DMS153 treated with DMSO at 0.1 percent for 48 hours (cell line): Measurements from ENCODE around the gene RAP1GDS1.
A peak's percentile ranks its signal among the peaks of the same experiment; 100 is the strongest.

ENCODE experiments used
- DNase-seq: peaks from one replicate; lab custom pipeline; 2025; ENCODE audit not compliant: unreplicated experiment; lab: John Stamatoyannopoulos, UW

The RAP1GDS1 gene, protein sequence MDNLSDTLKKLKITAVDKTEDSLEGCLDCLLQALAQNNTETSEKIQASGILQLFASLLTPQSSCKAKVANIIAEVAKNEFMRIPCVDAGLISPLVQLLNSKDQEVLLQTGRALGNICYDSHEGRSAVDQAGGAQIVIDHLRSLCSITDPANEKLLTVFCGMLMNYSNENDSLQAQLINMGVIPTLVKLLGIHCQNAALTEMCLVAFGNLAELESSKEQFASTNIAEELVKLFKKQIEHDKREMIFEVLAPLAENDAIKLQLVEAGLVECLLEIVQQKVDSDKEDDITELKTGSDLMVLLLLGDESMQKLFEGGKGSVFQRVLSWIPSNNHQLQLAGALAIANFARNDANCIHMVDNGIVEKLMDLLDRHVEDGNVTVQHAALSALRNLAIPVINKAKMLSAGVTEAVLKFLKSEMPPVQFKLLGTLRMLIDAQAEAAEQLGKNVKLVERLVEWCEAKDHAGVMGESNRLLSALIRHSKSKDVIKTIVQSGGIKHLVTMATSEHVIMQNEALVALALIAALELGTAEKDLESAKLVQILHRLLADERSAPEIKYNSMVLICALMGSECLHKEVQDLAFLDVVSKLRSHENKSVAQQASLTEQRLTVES

DNA sequence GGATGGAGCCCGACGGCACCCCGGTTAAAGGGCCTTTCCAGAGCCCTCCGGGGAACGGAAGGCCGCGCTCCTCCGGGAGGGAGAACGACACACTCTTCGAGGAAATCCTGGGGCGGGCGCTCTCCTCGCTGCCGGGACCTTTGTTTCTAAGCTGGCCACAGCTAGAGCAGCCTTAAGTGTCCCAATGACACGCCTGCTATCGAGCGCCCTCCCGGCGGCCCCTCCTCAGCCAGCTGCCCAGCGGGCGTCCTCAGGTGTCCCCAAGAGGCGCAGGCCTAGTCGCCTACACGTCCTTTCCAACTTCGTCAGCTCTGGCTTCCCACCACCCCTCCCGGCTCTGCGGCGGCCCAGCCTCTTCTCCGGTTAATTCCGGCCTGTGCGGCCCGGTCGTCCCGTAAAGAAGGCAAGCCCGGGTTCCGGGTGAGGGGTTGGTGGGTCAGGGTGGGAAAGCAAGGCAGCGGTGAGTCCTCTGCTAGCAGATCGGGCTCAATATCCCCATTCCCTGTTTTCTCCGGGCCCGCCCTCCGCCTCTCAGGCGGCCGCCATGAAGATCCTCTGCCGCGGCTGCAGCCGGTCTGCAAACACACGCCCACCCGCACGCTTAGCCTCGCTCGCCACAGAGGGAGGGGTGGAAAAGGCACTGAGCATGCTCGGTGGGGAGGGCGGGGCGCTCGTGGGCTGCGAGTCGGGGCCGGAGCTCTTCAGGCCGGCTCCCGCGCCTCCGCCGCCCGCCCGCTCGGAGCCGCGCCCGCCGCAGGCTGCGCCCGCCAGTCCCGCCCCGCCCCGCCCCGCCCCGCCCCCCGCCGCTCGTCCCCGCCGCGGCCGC, at the start of gene RAP1GDS1:
RAP1GDS1 (plus strand) TSS at position 806 of the 826 bp plus-strand sequence. CDS start 182 bp downstream, outside the sequence.
- peak; percentile 89 for DNase-seq

DNA sequence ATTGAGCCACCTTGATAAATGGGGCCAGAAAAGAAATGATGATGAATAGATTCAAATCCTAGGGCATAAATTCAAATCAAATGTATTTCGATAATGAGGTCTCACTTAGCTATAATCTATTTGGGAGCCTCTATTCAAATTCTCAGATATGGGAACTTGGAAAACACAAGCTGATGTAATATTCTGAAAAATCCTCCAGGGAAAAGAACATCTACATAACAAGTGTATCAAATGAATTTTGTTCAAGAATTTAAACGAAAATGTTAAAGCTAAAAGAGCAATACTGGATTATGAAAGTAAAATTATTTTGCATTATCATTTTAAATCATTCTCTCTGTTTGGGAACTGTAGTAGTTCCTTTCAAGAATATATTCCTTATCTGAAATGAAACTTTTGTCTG, 38.9 kb upstream of the RAP1GDS1 start:
- DNase-seq, result no peak

DNA sequence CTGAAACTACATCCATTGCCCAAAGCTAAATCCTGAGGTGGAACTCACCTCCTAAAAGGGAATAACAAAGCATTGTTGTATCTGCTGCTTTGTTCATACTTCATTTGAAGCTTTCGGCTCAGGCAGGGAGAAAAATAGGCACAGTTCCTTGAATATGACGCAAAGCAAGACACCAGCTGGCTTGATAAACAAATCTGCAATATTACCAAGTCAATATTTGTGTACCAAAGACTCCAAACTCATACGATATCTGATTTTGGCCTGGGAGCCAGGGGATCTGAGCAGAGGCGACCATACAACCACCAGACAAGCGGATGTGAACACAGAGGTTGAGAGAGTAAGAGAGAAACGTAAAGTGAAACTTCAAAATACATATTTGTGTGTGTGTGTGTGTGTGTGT, 34.8 kb upstream of the RAP1GDS1 start:
- DNase-seq, result no peak

DNA sequence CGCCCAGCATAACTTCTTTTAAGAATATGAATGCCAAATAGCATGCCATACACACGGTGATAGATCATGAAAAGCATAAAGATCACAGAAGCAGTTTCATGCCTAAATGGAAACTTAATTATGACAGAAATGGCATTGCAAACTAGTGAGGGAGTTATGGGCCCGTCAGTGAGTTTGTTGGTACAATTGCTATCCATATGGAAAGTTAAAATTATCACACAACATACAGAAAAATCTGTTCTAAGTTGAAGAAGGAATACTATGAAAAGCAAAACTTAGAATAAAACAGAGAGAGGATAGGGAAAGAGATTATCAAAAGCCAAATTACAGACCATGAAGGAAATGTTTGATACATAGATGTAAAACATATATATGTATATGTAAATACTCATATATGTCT, 30.2 kb upstream of the RAP1GDS1 start:
- no peak for DNase-seq

DNA sequence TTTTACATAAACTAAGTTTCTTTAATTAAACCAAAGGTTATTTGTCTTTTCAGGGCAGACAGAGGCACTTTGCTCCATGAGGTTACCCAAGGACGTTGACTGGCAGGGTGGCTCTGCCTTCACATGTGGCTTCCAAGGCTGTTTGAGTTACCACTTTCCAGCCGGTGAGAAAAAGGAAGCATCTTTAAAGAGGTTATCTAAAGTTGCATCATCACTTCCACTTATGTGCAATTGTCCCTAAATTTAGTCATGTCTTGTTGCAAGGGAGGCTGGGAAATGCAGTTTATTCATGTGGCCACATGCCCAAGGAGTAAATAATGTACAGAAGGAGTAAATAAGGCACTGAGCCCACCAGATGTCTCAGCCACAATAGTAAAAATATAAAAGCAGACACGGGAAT, 29.0 kb upstream of the RAP1GDS1 start:
- no peak for DNase-seq

DNA sequence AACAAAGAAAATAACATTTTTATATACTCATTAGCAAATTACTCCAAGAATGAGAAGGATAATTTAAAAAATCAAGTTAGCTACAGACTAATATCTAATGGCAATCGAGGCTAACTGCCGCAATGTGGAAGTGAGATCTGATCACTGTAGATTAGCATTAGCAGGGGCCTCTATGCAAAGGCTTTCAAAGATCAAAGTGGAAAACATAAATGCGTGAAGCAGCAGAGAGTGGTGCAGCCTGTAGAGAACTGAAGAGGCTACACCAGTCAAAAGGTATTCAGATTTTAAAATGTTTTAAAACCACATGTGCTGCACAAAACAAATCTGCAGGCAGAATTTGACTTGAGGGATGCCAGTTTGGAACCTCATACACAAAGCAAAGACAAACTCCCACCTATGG, 24.0 kb upstream of the RAP1GDS1 start:
- no peak for DNase-seq

DNA sequence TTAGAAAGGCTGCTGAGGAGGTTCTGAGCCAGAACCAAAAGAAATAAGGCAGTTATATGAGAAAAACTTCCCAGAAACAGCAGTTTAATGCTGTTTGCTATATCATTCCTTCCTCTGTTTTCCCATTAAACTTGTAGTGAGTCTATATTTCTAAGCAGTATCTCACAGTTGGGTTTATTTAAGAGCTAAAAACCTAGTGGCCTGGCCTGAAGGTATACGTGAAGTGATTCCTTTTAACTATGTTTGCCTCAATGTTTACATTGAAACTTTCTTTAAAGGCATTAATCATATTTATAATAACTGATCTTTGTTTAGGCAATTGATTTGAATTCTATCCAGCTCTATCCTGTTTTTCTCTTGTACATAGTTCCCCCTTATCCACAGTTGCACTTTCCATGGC, 19.1 kb upstream of the RAP1GDS1 start:
- no peak for DNase-seq

DNA sequence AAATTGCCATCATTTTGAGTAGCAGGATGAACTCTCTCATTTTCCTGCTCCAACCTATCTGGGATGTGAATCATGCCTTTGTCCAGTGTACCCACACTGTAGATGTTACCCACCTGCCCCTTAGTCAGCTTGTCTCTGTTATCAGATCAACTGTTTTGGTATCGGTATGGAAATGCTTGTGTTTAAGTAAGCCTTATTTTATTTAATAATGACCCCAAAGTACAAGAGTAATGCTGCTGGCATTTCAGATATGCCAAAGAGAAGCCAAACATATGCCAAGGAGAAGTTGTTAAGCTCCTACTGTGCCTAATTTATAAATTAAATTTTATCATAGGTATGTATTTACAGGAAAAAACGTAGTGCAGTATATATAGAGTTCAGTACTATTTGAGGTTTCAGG, 18.6 kb upstream of the RAP1GDS1 start:
- no peak for DNase-seq

DNA sequence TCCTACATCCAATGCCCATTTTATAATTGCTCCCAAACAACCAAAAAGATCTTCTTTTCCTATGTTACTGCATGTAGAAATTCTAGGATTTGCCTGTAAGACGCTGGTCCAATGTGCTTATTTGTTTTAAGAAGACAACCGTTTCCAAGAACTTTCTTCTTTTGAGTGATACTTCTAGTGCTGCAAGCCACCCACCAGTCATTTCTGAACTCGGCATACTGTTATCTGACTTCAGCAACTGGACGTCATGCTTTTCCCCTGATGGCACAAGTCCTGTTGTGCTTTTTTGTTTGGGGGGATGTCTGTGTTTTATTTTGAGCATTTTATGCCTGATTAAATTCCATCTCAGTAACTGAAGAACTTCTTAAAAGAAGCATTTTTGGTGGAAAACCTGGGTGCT, 16.0 kb upstream of the RAP1GDS1 start:
- DNase-seq, result no peak

DNA sequence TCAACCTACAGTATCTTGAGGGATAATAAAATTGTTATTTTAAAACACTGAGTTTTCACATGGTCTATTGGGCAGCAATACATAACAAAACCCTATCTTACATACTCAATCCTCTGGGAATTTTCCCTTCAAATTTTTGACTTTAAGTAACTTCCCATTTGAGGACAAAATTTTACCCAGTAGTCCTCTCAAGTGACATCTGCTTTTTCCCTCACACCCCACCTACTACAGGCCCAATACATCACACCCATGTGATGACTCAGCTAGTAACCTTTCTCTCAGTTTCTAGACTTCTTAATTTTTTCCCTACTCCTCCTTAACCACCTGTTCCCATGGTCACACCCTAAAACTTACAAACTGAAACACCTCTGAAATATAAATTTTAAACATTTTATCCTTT, 12.2 kb upstream of the RAP1GDS1 start:
- no peak for DNase-seq

DNA sequence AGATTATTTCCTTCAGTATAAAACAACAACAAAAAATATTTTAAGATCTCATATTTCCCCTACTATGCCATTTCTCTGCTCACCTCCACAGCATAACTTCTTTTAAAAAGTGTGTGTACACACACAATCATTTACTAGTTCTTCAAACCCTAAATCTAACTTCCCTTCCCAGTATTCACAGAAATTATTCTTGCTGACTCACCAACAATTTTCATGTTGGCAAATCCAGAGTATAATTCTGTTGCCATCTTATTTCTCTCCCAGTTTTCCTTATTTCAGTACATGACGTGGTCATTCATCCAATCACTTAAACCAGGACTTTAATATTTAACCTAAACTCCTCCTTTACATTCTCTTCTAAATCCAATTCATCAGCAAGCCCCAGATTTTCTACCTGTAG, 11.4 kb upstream of the RAP1GDS1 start:
- no peak for DNase-seq

DNA sequence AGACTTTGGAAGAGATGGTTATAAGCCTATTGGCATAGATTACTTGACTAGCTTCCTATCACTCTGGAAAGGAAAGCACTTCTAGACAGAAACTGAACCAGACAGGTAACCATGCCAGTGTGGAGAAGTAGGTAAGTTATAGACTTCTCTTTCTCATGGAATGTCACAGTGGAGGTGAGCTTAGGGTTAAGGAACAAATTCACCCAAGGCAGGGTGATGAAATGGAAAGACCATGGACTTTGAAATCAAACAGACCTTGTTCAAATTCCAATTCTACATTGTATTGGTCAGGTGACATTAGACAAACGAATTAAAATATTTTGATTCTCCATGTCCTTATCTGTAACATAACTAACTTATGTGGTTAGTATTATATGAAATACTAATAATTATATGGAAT, 7.7 kb upstream of the RAP1GDS1 start:
- no peak for DNase-seq

DNA sequence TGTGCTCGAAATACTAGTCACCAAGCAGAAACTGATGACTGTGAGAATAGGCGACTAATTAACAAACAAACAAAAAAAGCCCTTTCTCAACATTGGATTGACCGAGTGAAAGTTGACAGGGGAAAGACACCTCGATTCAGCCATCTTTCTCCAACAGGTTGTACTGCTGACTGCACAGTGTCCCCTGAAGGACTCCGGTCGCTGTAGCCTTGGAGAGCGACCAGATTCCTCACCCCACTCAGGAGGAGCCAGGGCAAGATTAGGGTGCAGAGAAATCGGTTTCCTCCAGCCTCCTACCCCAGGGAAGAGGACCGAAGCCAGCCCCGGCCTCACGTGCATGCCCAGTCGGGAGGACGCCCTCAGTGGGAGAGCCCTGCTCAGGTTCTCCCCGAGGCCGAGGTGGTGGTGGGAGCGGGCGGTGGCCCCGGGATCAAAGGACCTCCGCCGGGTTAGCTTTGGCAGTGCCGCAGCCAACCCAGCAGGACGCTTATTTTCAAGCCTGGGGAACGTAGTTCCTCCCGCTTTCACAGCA, 1.1 kb upstream of the RAP1GDS1 start:
- DNase-seq, result no peak

DNA sequence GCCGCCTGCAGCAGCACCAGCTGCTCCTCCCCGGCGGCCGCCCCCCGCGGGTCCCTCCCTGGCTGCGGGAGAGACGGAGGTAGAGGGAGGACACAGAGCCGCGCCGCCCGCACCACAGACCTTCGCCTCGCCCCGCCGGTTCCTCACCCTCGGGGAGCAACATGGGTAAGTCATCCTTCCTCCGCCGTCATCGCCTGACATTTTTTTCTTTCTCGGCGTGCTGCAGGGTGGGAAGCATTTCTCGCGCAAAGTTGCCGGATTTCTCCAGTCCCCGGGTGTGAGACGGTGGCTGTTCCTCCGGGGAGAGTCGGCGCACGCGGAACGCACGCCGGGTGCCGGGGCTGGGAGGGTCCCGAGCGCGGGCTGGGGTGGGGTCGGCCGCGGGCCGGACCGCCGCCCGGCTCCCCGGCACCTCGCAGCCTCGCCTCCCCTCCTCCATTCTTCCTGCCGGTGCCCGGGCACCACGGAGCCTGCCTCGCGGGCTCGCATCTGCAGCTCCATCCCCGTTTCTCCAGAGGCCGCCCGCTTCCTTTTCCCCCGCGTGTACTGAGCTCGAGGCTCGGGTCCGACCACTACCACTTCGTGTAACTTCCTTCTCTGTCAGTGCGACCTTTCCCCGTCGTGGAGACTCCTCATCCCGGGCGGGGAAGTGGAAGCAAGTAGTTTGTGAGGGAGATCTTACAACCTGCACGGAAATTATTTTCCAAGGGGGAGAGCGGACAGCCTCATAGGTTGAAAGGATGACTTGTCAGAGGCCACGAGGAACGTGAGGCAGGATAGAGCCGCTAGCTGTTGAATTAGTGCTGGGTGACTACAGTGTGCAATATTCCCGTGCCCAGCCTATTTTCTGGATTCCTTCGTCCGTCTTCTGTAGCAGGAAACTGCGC, 464 bp downstream of the RAP1GDS1 start:
- DNase-seq, result peak; percentile 69

DNA sequence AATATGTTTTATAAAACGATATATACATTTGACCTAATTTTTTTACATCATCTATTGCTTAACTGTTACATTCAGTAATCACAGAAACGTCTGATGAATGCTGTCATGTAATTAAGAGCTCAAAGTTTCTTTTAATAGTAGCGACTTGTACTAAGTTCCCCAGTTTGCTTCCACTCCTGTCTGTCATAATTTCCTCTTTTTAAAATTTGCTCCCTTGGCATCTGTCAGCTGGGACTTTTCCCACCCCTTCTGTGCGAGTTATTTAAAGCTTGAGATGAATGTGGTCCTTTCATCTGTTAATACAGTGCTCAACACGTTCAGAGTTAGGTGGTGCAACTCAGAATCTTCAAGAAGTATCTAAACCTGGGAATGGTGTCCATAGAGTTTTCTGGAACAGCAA, 1.2 kb downstream of the RAP1GDS1 start:
- no peak for DNase-seq

DNA sequence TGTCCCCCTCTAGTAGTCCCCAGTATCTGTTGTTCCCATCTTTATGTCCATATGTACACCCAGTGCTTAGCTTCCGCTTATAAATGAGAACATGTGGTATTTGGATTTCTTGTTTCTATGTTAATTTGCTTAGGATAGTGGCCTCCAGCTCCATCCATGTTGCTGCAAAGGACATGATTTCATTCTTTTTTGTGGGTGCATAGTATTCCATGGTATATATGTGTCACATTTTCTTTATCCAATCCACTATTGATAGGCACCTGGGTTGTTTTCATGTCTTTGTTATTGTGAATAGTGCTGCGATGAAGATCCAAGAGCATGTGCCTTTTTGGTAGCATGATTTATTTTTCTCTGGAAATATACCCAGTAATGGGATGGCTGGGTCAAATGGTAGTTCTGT, 6.3 kb downstream of the RAP1GDS1 start:
- no peak for DNase-seq

DNA sequence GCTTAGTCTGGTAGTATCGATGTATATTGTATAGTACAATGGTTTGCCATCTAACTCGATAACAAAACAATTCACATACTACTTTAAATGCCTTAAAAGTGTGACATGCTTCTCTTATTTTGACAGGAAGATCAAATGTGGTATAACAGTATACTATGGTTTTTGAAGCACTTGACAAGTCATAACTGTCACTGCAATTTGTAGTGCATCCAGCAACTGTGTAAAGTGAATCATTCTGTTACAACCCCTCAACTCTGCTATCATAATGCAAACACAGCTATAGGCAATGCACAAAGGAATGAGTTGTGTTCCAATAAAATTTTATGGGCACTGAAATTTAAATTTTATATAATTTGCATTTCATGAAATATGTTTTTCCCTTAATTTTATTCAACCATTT, 14.0 kb downstream of the RAP1GDS1 start:
- no peak for DNase-seq

DNA sequence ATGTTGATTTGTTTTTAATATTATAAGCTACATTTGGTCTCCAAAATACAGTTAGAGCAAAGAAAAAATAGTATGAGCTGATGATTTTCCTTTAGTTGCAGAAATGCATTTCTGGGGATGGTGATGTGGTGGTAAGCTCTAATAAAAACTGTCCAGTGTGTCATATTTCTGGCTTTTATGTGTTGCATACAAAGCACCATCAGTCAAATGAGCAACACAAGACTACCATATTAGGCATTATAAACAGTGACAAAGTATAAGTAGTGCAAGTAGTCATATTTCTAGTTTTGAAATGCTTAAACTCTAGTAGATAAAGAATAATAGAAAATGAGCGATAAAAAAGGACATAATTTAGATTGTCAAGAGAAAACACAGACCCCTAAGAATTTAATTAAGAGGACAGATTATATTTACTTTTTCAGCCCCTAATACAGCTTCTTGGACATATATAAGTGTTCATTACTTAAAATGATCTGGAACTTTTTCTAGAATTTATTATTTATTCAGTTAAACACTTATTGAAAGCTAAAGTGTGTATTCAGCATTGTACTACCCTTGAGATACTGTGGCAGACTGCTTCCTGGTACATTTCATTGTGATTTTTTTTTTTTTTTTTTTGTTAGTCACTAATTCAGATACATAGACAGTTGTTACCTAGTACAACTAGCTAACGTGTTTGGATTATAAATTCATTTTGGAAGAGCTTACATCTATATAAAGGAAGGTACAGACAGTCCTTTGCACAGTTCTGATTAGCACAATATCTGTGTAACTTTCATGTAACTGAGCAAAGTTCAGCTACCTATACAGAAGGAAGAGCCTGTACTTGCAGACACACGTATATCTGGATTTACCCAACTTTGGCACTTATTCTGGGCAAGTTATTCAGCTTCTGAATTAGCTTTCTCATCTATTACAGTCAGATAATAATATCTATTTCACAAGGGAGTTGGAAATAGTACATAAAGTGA, 22.3 kb downstream of the RAP1GDS1 start:
- DNase-seq, result no peak

DNA sequence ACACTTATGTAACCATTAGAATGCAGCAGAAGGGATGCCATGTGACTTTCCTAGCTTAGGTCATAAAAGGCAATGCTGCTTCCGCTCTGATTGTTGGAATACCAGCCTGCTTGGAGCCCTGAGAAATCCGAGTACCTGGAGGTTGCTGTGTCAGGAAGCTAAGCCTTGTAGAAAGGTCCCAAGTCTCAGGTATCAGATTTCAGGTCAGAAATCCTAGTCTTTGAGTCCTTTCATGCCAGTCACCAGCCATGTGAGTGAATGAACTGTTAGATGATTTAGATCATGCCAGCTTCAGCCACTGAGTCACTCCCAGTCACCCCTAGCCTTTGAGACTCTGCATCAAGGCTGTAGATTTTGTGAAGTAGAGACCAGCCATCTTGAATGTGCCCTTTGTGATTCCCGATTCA, 23.5 kb downstream of the RAP1GDS1 start:
- DNase-seq, result no peak

DNA sequence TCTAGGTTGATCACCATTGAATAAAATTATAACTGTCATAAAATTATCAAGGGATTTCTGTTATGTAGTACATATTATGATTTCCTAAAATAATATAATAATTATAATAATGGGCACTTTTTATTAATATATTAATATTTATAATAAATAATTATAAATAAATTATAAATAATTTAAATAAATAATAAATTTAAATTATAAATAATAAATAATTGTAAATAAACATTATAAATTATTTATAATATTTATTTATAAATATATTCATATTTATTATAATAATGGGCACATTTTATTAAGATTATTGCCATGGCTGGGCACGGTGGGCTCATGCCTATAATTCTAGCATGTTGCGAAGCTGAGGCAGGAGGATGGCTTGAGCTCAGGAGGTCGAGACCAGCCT, 24.5 kb downstream of the RAP1GDS1 start:
- no peak for DNase-seq
